GM12878 (cell line): ENCODE results near the gene KIF3A. TPM values are rescaled to one million over a fixed set of nuclear protein-coding genes. Genes with fewer than 3 reads are reported as not detected.

ENCODE experiments used
- CEBPB ChIP-seq, 2 experiments: fragments of 150-350 bp in 1 of 2; IDR thresholded peaks; 2 replicates each; pipeline ENCODE4 v1.6.1; 2012 to 2014; ENCODE audit warnings: low read depth in 2 of 2, low read length in 2 of 2, borderline replicate concordance in 1 of 2, inconsistent platforms in 1 of 2
- CHD1 ChIP-seq: IDR thresholded peaks from 2 replicates; pipeline ENCODE4 v1.6.1; 2012; ENCODE audit warnings: low read depth, low read length, improper control_type of control experiment
- HDGF ChIP-seq: fragments of 450-650 bp; IDR thresholded peaks from 2 replicates; pipeline ENCODE4 v1.6.1; 2016; ENCODE audit warnings: antibody characterized with exemption
- IKZF2 ChIP-seq, 2 experiments: fragments of 450-650 bp; IDR thresholded peaks; 2 replicates each; pipeline ENCODE4 v1.6.1; 2017; ENCODE audit warnings: mild to moderate bottlenecking in 2 of 2, moderate library complexity in 2 of 2
- MAX ChIP-seq: IDR thresholded peaks from 2 replicates; pipeline ENCODE4 v1.6.1; 2012; ENCODE audit warnings: low read depth, low read length, improper control_type of control experiment
- MEF2A ChIP-seq: IDR thresholded peaks from 2 replicates; pipeline ENCODE4 v1.6.1; 2011; ENCODE audit warnings: low read depth, mild to moderate bottlenecking, low read length, moderate library complexity; ENCODE audit not compliant: insufficient read depth
- MLLT1 ChIP-seq: fragments of 450-650 bp; IDR thresholded peaks from 2 replicates; pipeline ENCODE4 v1.6.1; 2016; ENCODE audit warnings: mild to moderate bottlenecking
- MYB ChIP-seq: fragments of 150-350 bp; IDR thresholded peaks from 2 replicates; pipeline ENCODE4 v1.6.1; 2014; ENCODE audit warnings: mild to moderate bottlenecking, low read depth, low read length, borderline replicate concordance
- NBN ChIP-seq: fragments of 450-650 bp; IDR thresholded peaks from 2 replicates; pipeline ENCODE4 v1.6.1; 2016
- NFYB ChIP-seq: IDR thresholded peaks from 2 replicates; pipeline ENCODE4 v1.6.1; 2011; ENCODE audit warnings: low read depth, mild to moderate bottlenecking, low read length, improper control_type of control experiment, moderate library complexity; ENCODE audit not compliant: insufficient read depth
- NR2F1 ChIP-seq: fragments of 450-650 bp; conservative IDR thresholded peaks from 2 replicates; pipeline ENCODE4 v1.6.1; 2017; ENCODE audit warnings: mild to moderate bottlenecking
- PAX8 ChIP-seq: fragments of 450-650 bp; IDR thresholded peaks from 2 replicates; pipeline ENCODE4 v1.6.1; 2017; ENCODE audit warnings: mild to moderate bottlenecking, moderate library complexity
- PML ChIP-seq: IDR thresholded peaks from 2 replicates; pipeline ENCODE4 v1.6.1; 2012; ENCODE audit warnings: low read length, inconsistent platforms
- RUNX3 ChIP-seq: IDR thresholded peaks from 2 replicates; pipeline ENCODE4 v1.6.1; 2012; ENCODE audit warnings: low read length, inconsistent platforms
- SUZ12 ChIP-seq: fragments of 200-600 bp; sonication (generic); IDR thresholded peaks from one replicate; pipeline ENCODE4 v1.6.1; 2018; ENCODE audit warnings: antibody characterized with exemption, mild to moderate bottlenecking; ENCODE audit not compliant: unreplicated experiment
- TCF3 ChIP-seq: IDR thresholded peaks from 2 replicates; pipeline ENCODE4 v1.6.1; 2012; ENCODE audit warnings: low read depth, mild to moderate bottlenecking, low read length, borderline replicate concordance; ENCODE audit not compliant: insufficient read depth
- ZNF217 ChIP-seq: fragments of 450-650 bp; IDR thresholded peaks from 2 replicates; pipeline ENCODE4 v1.6.1; 2017; ENCODE audit warnings: antibody characterized with exemption, mild to moderate bottlenecking
- polyA plus RNA-seq, 11 experiments: library from polyadenylated mRNA; depleted of rRNA in 4 of 11; unstranded in 6 of 11; stranded (reverse) in 5 of 11; fragments of >200 nt; fragmentation: Nextera tagmentation in 4 of 11; fragmentation: Illumina TruSeq in 1 of 11; extraction: Ambion mirVana in 4 of 11; extraction: Trizol in 1 of 11; gene quantifications; 1 replicate in 1 of 11; 2 replicates in 10 of 11; pipeline versions ENCODE4 v1.2.1 to v1.2.3, GENCODE V29; 2011 to 2016; ENCODE audit warnings: inconsistent platforms in 2 of 11, missing spikeins in 2 of 11, low read depth in 1 of 11
- total RNA-seq, 4 experiments: library from RNA; depleted of rRNA in 3 of 4; stranded (reverse); fragments of >200 nt in 3 of 4; fragmentation: Illumina TruSeq in 1 of 4; extraction: Trizol in 1 of 4; gene quantifications; 2 replicates each; pipeline versions ENCODE4 v1.2.1 to v1.2.3, GENCODE V29; 2013 to 2021
- TF ChIP-seq, protein P1 (sequence below): fragments of 450-650 bp; IDR thresholded peaks from 2 replicates; pipeline ENCODE4 v1.6.1; 2016; ENCODE audit warnings: mild to moderate bottlenecking, moderate library complexity, borderline replicate concordance
- TF ChIP-seq, protein P2 (sequence below): fragments of 150-350 bp; IDR thresholded peaks from 2 replicates; pipeline ENCODE4 v1.6.1; 2014; ENCODE audit warnings: mild to moderate bottlenecking, low read depth, low read length
- TF ChIP-seq, protein P3 (sequence below): IDR thresholded peaks from 2 replicates; pipeline ENCODE4 v1.6.1; 2011; ENCODE audit warnings: borderline replicate concordance, low read depth, mild to moderate bottlenecking, moderate library complexity, low read length; ENCODE audit not compliant: insufficient read depth, poor library complexity, severe bottlenecking

The KIF3A gene
- total and polyA plus RNA-seq, 10 of the 15 experiments (the other 5 are each of a cell fraction or from before 2014, with no cell fraction given) = 2.7 to 36.5 (median 10.0) TPM

DNA sequence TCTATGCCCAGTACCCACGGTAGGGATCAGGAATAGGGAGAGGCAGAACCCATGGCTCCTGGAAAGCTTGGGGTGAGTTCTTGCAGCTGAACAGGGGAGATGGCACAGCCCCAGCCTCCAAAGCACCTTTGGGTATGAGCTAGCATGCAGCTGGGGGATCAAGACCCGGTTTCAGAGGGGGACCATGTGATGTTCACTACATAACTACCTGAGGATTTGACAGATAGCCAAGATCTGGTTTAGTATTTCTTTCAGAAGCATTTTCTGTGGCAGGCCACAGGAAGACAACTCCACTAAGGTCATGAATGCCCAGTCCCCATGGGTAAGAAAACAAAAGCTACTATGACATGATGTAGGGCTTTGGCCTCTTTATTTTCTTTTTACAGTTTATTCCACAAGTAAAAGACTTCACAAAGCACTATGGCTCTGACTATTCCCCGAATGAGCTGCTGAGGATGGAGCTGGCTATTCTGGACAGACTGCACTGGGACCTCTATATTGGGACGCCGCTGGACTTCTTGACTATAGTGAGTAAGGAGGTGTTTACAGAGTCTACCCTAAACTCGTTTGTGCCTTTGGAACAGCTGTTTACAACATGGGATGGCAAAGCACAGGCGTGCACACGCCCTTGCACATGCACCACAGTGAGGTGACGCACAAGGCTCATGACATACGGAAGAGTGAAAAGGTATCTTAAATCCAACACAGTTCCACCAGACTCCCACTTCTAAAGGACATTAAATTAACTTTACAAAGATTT is 13.3 kb upstream of the KIF3A start (continued):
- TF ChIP-seq, protein P1, sequence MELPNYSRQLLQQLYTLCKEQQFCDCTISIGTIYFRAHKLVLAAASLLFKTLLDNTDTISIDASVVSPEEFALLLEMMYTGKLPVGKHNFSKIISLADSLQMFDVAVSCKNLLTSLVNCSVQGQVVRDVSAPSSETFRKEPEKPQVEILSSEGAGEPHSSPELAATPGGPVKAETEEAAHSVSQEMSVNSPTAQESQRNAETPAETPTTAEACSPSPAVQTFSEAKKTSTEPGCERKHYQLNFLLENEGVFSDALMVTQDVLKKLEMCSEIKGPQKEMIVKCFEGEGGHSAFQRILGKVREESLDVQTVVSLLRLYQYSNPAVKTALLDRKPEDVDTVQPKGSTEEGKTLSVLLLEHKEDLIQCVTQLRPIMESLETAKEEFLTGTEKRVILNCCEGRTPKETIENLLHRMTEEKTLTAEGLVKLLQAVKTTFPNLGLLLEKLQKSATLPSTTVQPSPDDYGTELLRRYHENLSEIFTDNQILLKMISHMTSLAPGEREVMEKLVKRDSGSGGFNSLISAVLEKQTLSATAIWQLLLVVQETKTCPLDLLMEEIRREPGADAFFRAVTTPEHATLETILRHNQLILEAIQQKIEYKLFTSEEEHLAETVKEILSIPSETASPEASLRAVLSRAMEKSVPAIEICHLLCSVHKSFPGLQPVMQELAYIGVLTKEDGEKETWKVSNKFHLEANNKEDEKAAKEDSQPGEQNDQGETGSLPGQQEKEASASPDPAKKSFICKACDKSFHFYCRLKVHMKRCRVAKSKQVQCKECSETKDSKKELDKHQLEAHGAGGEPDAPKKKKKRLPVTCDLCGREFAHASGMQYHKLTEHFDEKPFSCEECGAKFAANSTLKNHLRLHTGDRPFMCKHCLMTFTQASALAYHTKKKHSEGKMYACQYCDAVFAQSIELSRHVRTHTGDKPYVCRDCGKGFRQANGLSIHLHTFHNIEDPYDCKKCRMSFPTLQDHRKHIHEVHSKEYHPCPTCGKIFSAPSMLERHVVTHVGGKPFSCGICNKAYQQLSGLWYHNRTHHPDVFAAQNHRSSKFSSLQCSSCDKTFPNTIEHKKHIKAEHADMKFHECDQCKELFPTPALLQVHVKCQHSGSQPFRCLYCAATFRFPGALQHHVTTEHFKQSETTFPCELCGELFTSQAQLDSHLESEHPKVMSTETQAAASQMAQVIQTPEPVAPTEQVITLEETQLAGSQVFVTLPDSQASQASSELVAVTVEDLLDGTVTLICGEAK = 0 out of 2 replicates have a peak, but pooled peaks have one; percentile 33
- TF ChIP-seq SUZ12 (no peak), NBN (no peak), IKZF2 (IDR thresholded peaks at IDR 0.05) (peak; percentile 23 to 36; a peak in 2 of 4 replicates), CEBPB (IDR thresholded peaks at IDR 0.05; ENCODE audit: borderline replicate concordance in 1 of 2, low read depth in 2 of 2, low read length in 2 of 2) (no peak), ZNF217 (no peak), MEF2A (no peak), CHD1 (no peak), MLLT1 (peak; percentile 3; the same call in 1 of the 2 replicates), MYB (no peak), RUNX3 (peak; percentile 32; the same call in 1 of the 2 replicates), NFYB (no peak), NR2F1 (peak; percentile 73), PML (no peak), PAX8 (no peak), TCF3 (no peak), MAX (no peak), HDGF (no peak)
- TF ChIP-seq, protein P2, sequence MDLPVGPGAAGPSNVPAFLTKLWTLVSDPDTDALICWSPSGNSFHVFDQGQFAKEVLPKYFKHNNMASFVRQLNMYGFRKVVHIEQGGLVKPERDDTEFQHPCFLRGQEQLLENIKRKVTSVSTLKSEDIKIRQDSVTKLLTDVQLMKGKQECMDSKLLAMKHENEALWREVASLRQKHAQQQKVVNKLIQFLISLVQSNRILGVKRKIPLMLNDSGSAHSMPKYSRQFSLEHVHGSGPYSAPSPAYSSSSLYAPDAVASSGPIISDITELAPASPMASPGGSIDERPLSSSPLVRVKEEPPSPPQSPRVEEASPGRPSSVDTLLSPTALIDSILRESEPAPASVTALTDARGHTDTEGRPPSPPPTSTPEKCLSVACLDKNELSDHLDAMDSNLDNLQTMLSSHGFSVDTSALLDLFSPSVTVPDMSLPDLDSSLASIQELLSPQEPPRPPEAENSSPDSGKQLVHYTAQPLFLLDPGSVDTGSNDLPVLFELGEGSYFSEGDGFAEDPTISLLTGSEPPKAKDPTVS = no peak
- TF ChIP-seq, protein P3, sequence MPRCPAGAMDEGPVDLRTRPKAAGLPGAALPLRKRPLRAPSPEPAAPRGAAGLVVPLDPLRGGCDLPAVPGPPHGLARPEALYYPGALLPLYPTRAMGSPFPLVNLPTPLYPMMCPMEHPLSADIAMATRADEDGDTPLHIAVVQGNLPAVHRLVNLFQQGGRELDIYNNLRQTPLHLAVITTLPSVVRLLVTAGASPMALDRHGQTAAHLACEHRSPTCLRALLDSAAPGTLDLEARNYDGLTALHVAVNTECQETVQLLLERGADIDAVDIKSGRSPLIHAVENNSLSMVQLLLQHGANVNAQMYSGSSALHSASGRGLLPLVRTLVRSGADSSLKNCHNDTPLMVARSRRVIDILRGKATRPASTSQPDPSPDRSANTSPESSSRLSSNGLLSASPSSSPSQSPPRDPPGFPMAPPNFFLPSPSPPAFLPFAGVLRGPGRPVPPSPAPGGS = no peak
